GM19463 (cell line): ENCODE measurements around the gene ZNF19.
A peak's percentile ranks its signal among the peaks of the same experiment; 100 is the strongest.

Experiments
- ATAC-seq: cut with Tn5 transposase; IDR thresholded peaks from one replicate; pipeline ENCODE4 v1.9.1; 2021; ENCODE audit warnings: mild to moderate bottlenecking, moderate library complexity; ENCODE audit not compliant: unreplicated experiment

The ZNF19 gene

GRCh38 chr16:71491054-71491453 is 1.9 kb upstream of the ZNF19 start:
- no peak for ATAC-seq

GRCh38 chr16:71490361-71490760 is 1.2 kb upstream of the ZNF19 start:
- ATAC-seq: no peak

GRCh38 chr16:71484006-71484893 is 4.9 kb downstream of the ZNF19 start:
- ATAC-seq: peak; percentile 80

GRCh38 chr16:71482569-71482968 is 6.6 kb downstream of the ZNF19 start:
- ATAC-seq: no peak

- no peak for ATAC-seq
These were observed 8.2 kb downstream of the ZNF19 start for GRCh38 chr16:71480956-71481355.

- no peak for ATAC-seq
These were observed 9.7 kb downstream of the ZNF19 start for GRCh38 chr16:71479420-71479819.

- no peak for ATAC-seq
These were observed 12.5 kb downstream of the ZNF19 start for GRCh38 chr16:71476457-71477124.

GRCh38 chr16:71474864-71475263 is 14.3 kb downstream of the ZNF19 start:
- no peak for ATAC-seq

GRCh38 chr16:71473891-71474290 is 15.2 kb downstream of the ZNF19 start:
- ATAC-seq: no peak

GRCh38 chr16:71472931-71473330 is 16.2 kb downstream of the ZNF19 start:
- ATAC-seq: no peak

- no peak for ATAC-seq
These were observed 17.1 kb downstream of the ZNF19 start for GRCh38 chr16:71472051-71472450.

GRCh38 chr16:71467810-71468209 is 21.3 kb downstream of the ZNF19 start:
- ATAC-seq: no peak

- ATAC-seq: no peak
These were observed 24.9 kb downstream of the ZNF19 start for GRCh38 chr16:71464231-71464630.

GRCh38 chr16:71461686-71462648 is 27.2 kb downstream of the ZNF19 start, which contains the start of gene ZNF23:
ZNF23 (minus strand) TSS chr16:71462247; CDS start chr16:71456796, 5,451 bp downstream.
- peak; percentile 99 for ATAC-seq

GRCh38 chr16:71460941-71461340 is 28.2 kb downstream of the ZNF19 start:
- no peak for ATAC-seq

GRCh38 chr16:71460236-71460635 is 28.9 kb downstream of the ZNF19 start:
- ATAC-seq: no peak

GRCh38 chr16:71459510-71459909 is 29.6 kb downstream of the ZNF19 start:
- no peak for ATAC-seq

- ATAC-seq: no peak
These were observed 32.3 kb downstream of the ZNF19 start for GRCh38 chr16:71456801-71457200.

- no peak for ATAC-seq
These were observed 36.1 kb downstream of the ZNF19 start for GRCh38 chr16:71453036-71453435.

GRCh38 chr16:71449020-71449419 is 40.1 kb downstream of the ZNF19 start:
- ATAC-seq: no peak

GRCh38 chr16:71448274-71448866 is 40.8 kb downstream of the ZNF19 start:
- ATAC-seq: no peak
